Measurements from ENCODE around the gene KARS1. TPM values are rescaled to one million over a fixed set of nuclear protein-coding genes. Genes with fewer than 3 reads are reported as not detected.

KARS1 gene
- total RNA-seq, 1 donor from 2014 or later = 93.3 TPM

GRCh38 chr16:75653922-75654321, 6.5 kb upstream of the KARS1 start:
- TF ChIP-seq CTCF (IDR thresholded peaks at IDR 0.05) = no peak
- DNase-seq (ENCODE audit: low spot score) = no peak
- Mint-ChIP-seq H3K27ac (ENCODE audit: unreplicated experiment) (peak overlapping the region; percentile 62), H3K27me3 (ENCODE audit: low read depth) (no peaks in the 10 kb centered on the region), H3K9me3 (ENCODE audit: low read depth) (no peaks in the 10 kb centered on the region), H3K4me3 (ENCODE audit: unreplicated experiment) (no peak overlapping the region), H3K36me3 (ENCODE audit: low read depth) (peaks cover 31% of the 10 kb centered on the region), H3K4me1 (ENCODE audit: low read depth) (peaks cover 50% of the 10 kb centered on the region)

GRCh38 chr16:75648265-75649076, 1.0 kb upstream of the KARS1 start:
- Mint-ChIP-seq H3K27ac (ENCODE audit: unreplicated experiment) (peak overlapping the region; percentile 96), H3K36me3 (ENCODE audit: low read depth) (peaks cover 3% of the 10 kb centered on the region), H3K4me3 (ENCODE audit: unreplicated experiment) (peak overlapping the region; percentile 98), H3K4me1 (ENCODE audit: low read depth) (peaks cover 62% of the 10 kb centered on the region), H3K27me3 (ENCODE audit: low read depth) (no peaks in the 10 kb centered on the region), H3K9me3 (ENCODE audit: low read depth) (no peaks in the 10 kb centered on the region)
- peak; percentile 12 for TF ChIP-seq CTCF (IDR thresholded peaks at IDR 0.05)
- DNase-seq (ENCODE audit: low spot score) = peak; percentile 92

GRCh38 chr16:75647112-75647491, 363 bp downstream of the KARS1 start:
- no peaks in the 10 kb centered on the region for H3K9me3 Mint-ChIP-seq (ENCODE audit: low read depth)
- peaks cover 3% of the 10 kb centered on the region for H3K36me3 Mint-ChIP-seq (ENCODE audit: low read depth)
- no peak for DNase-seq (ENCODE audit: low spot score)
- peaks cover 50% of the 10 kb centered on the region for H3K4me1 Mint-ChIP-seq (ENCODE audit: low read depth)
- peak overlapping the region; percentile 98 for H3K4me3 Mint-ChIP-seq (ENCODE audit: unreplicated experiment)
- TF ChIP-seq CTCF (IDR thresholded peaks at IDR 0.05) = no peak
- H3K27me3 Mint-ChIP-seq (ENCODE audit: low read depth) = no peaks in the 10 kb centered on the region
- H3K27ac Mint-ChIP-seq (ENCODE audit: unreplicated experiment) = peak overlapping the region; percentile 97

GRCh38 chr16:75644240-75645012, 3.0 kb downstream of the KARS1 start:
- no peak for DNase-seq (ENCODE audit: low spot score)
- no peak overlapping the region for H3K27ac Mint-ChIP-seq (ENCODE audit: unreplicated experiment)
- H3K36me3 Mint-ChIP-seq (ENCODE audit: low read depth) = peaks cover 16% of the 10 kb centered on the region

More at GRCh38 chr16:75644240-75645012, 3.0 kb downstream of the KARS1 start:
- no peak for TF ChIP-seq CTCF (IDR thresholded peaks at IDR 0.05)
- Mint-ChIP-seq H3K4me3 (ENCODE audit: unreplicated experiment) (no peak overlapping the region), H3K27me3 (ENCODE audit: low read depth) (no peaks in the 10 kb centered on the region), H3K9me3 (ENCODE audit: low read depth) (no peaks in the 10 kb centered on the region), H3K4me1 (ENCODE audit: low read depth) (peaks cover 23% of the 10 kb centered on the region)
